H1 (cell line): ENCODE results near the gene SLC20A1. TPM values are rescaled to one million over a fixed set of nuclear protein-coding genes. Genes with fewer than 3 reads are reported as not detected.

Experiments
- CTCF ChIA-PET: fragments of 300-600 bp; sonication (Branson Sonifier 250); formaldehyde crosslinking; loops from one replicate; lab custom pipeline; 2021; ENCODE audit not compliant: partially characterized antibody; lab: Charles Lee
- POLR2A ChIA-PET: fragments of 300-600 bp; sonication (Branson Sonifier 250); formaldehyde crosslinking; loops from one replicate; lab custom pipeline; 2021; ENCODE audit warnings: inconsistent platforms; ENCODE audit not compliant: partially characterized antibody; lab: Charles Lee
- DNase-seq, 2 experiments: peaks; one replicate each; pipeline versions ENCODE4 v3.0.0 to v3.0.0-alpha.2; 2010 to 2022; ENCODE audit warnings: low spot score in 2 of 2, low read depth in 1 of 2, mixed read lengths in 1 of 2
- FAIRE-seq: peaks from 2 replicates; lab custom pipeline; 2011; peaks lifted over from hg19 to GRCh38; lab: Jason Lieb, UNC
- H2AFZ ChIP-seq: 2 replicates; pipeline ENCODE4 v1.8.1; 2012; ENCODE audit warnings: low read length, inconsistent platforms
- H2AK5ac ChIP-seq: 2 replicates; pipeline ENCODE4 v1.6.1; 2013; ENCODE audit warnings: low read depth, low read length
- H2BK120ac ChIP-seq: replicated peaks from 2 replicates; pipeline ENCODE3; 2013; ENCODE audit warnings: low read depth, low read length, inconsistent platforms
- H2BK12ac ChIP-seq: 2 replicates; pipeline ENCODE4 v1.6.1; 2013; ENCODE audit warnings: low read depth, low read length
- H2BK15ac ChIP-seq: 2 replicates; pipeline ENCODE4 v1.6.1; 2013; ENCODE audit warnings: low read length
- H2BK20ac ChIP-seq: 2 replicates; pipeline ENCODE4 v1.6.1; 2013; ENCODE audit warnings: low read length
- H2BK5ac ChIP-seq: 2 replicates; pipeline ENCODE4 v1.6.1; 2013; ENCODE audit warnings: low read depth, low read length
- H3K14ac ChIP-seq: 2 replicates; pipeline ENCODE4 v1.6.1; 2013; ENCODE audit warnings: inconsistent platforms; ENCODE audit not compliant: insufficient read length
- H3K18ac ChIP-seq: 2 replicates; pipeline ENCODE4 v1.6.1; 2013; ENCODE audit warnings: low read length; ENCODE audit errors: extremely low read depth
- H3K23ac ChIP-seq: 2 replicates; pipeline ENCODE4 v1.6.1; 2013; ENCODE audit warnings: inconsistent platforms; ENCODE audit not compliant: insufficient read length
- H3K23me2 ChIP-seq: 2 replicates; pipeline ENCODE4 v1.6.1; 2013; ENCODE audit warnings: low read depth, low read length
- H3K27ac ChIP-seq: 2 replicates; pipeline ENCODE4 v1.6.1; 2011; ENCODE audit warnings: low read depth, low read length, inconsistent platforms
- H3K27me3 ChIP-seq, 4 experiments: replicated peaks in 1 of 4; 1 replicate in 1 of 4; 2 replicates in 3 of 4; pipeline versions ENCODE4 v1.6.1 to v1.8.1; 2011 to 2013; ENCODE audit warnings: low read length in 3 of 4, mild to moderate bottlenecking in 3 of 4, inconsistent platforms in 2 of 4, mixed read lengths in 2 of 4, moderate library complexity in 1 of 4; ENCODE audit not compliant: control insufficient read depth in 3 of 4, insufficient read depth in 3 of 4; ENCODE audit errors: extremely low read depth in 1 of 4
- H3K36me3 ChIP-seq, 4 experiments: 2 replicates each; pipeline versions ENCODE4 v1.6.1 to v1.8.1; 2011 to 2013; ENCODE audit warnings: mild to moderate bottlenecking in 4 of 4, low read length in 3 of 4, moderate library complexity in 2 of 4, control low read depth in 1 of 4, inconsistent platforms in 1 of 4; ENCODE audit not compliant: insufficient read depth in 4 of 4, control insufficient read depth in 2 of 4
- H3K4ac ChIP-seq: replicated peaks from 2 replicates; pipeline ENCODE3; 2013; ENCODE audit warnings: low read length, low read depth, mixed read lengths, inconsistent platforms; ENCODE audit not compliant: insufficient read length
- H3K4me1 ChIP-seq, 4 experiments: replicated peaks in 1 of 4; 1 replicate in 1 of 4; 2 replicates in 3 of 4; pipeline versions ENCODE4 v1.6.1 to v1.8.1; 2011 to 2013; ENCODE audit warnings: low read length in 3 of 4, inconsistent platforms in 2 of 4, mixed read lengths in 1 of 4; ENCODE audit not compliant: insufficient read depth in 4 of 4, control insufficient read depth in 3 of 4
- H3K4me2 ChIP-seq, 2 experiments: 2 replicates each; pipeline versions ENCODE4 v1.6.1 to v1.8.1; 2011 to 2013; ENCODE audit warnings: low read depth in 2 of 2, low read length in 2 of 2, control low read depth in 1 of 2, inconsistent platforms in 1 of 2, mild to moderate bottlenecking in 1 of 2; ENCODE audit not compliant: insufficient read depth in 1 of 2
- H3K4me3 ChIP-seq, 4 experiments: fragments of 200-600, 300-600 bp in 1 of 4; sonication (generic), shearing (Covaris generic), sonication (Bioruptor Twin) in 1 of 4; 2 replicates each; pipeline versions ENCODE4 v1.5.1 to v1.8.1; 2011 to 2016; ENCODE audit warnings: low read length in 4 of 4, low read depth in 3 of 4, control low read depth in 2 of 4, inconsistent platforms in 2 of 4, mild to moderate bottlenecking in 2 of 4, mixed read lengths in 1 of 4, moderate library complexity in 1 of 4; ENCODE audit not compliant: insufficient read depth in 2 of 4; ENCODE audit errors: extremely low read depth in 1 of 4
- H3K56ac ChIP-seq: replicated peaks from 2 replicates; pipeline ENCODE3; 2013; ENCODE audit warnings: low read depth, mild to moderate bottlenecking, mixed read lengths, low read length, inconsistent platforms; ENCODE audit not compliant: insufficient read length
- H3K79me1 ChIP-seq: 2 replicates; pipeline ENCODE4 v1.6.1; 2013; ENCODE audit warnings: low read depth, low read length, control low read depth
- H3K79me2 ChIP-seq, 2 experiments: 2 replicates each; pipeline versions ENCODE4 v1.6.1 to v1.8.1; 2012 to 2013; ENCODE audit warnings: low read length in 2 of 2, mild to moderate bottlenecking in 2 of 2, inconsistent platforms in 1 of 2; ENCODE audit not compliant: insufficient read depth in 2 of 2, control insufficient read depth in 1 of 2
- H3K9ac ChIP-seq, 4 experiments: replicated peaks in 1 of 4; 1 replicate in 1 of 4; 2 replicates in 3 of 4; pipeline versions ENCODE4 v1.6.1 to v1.8.1; 2011 to 2013; ENCODE audit warnings: low read depth in 3 of 4, low read length in 3 of 4, control low read depth in 2 of 4, mild to moderate bottlenecking in 2 of 4, moderate library complexity in 2 of 4, inconsistent platforms in 1 of 4; ENCODE audit errors: extremely low read depth in 1 of 4
- H3K9me3 ChIP-seq, 2 experiments: 2 replicates each; pipeline versions ENCODE4 v1.6.1 to v1.8.1; 2012 to 2013; ENCODE audit warnings: mild to moderate bottlenecking in 2 of 2, moderate library complexity in 2 of 2, control low read depth in 1 of 2, inconsistent platforms in 1 of 2, low read depth in 1 of 2, low read length in 1 of 2, mixed read lengths in 1 of 2; ENCODE audit not compliant: insufficient read depth in 2 of 2
- H4K20me1 ChIP-seq, 2 experiments: replicated peaks in 1 of 2; 2 replicates each; pipeline versions ENCODE3 to v1.8.1; 2011 to 2013; ENCODE audit warnings: inconsistent platforms in 2 of 2, low read length in 2 of 2, mild to moderate bottlenecking in 1 of 2; ENCODE audit not compliant: insufficient read depth in 2 of 2, control insufficient read depth in 1 of 2
- H4K5ac ChIP-seq: 2 replicates; pipeline ENCODE4 v1.6.1; 2013; ENCODE audit warnings: low read length, low read depth, mixed read lengths, inconsistent platforms; ENCODE audit not compliant: insufficient read length
- H4K8ac ChIP-seq: 2 replicates; pipeline ENCODE4 v1.8.0; 2013; ENCODE audit warnings: mild to moderate bottlenecking, moderate library complexity, low read length, inconsistent platforms; ENCODE audit not compliant: insufficient read depth; ENCODE audit errors: extremely low read depth
- H4K91ac ChIP-seq: replicated peaks from 2 replicates; pipeline ENCODE3; 2013; ENCODE audit warnings: low read length, mixed read lengths, inconsistent platforms; ENCODE audit not compliant: insufficient read length
- CBX8 ChIP-seq: fragments of 300-800, 300-1000 bp; sonication (generic); IDR thresholded peaks from 2 replicates; pipeline ENCODE4 v1.7.1; 2016; ENCODE audit warnings: low read depth, low read length, borderline replicate concordance
- EP300 ChIP-seq, 2 experiments: IDR thresholded peaks; 1 replicate in 1 of 2; 2 replicates in 1 of 2; pipeline ENCODE4 v1.6.1; 2011 to 2012; ENCODE audit warnings: low read depth in 2 of 2, low read length in 2 of 2, mild to moderate bottlenecking in 2 of 2, borderline replicate concordance in 1 of 2, inconsistent platforms in 1 of 2, moderate library complexity in 1 of 2
- MAFK ChIP-seq: IDR thresholded peaks from 2 replicates; pipeline ENCODE4 v1.6.1; 2012; ENCODE audit warnings: low read depth, mild to moderate bottlenecking, improper control_type of control experiment, low read length
- PHF8 ChIP-seq: fragments of 200-600 bp; sonication (generic); conservative IDR thresholded peaks from 2 replicates; pipeline ENCODE4 v1.7.1; 2012; ENCODE audit warnings: low read depth, mild to moderate bottlenecking, inconsistent platforms, low read length, moderate library complexity
- RBBP5 ChIP-seq: IDR thresholded peaks from 2 replicates; pipeline ENCODE4 v1.7.1; 2012; ENCODE audit warnings: low read depth, mild to moderate bottlenecking, inconsistent platforms, low read length, moderate library complexity, borderline replicate concordance
- TAF1 ChIP-seq: IDR thresholded peaks from 2 replicates; pipeline ENCODE4 v1.6.1; 2011; ENCODE audit warnings: mild to moderate bottlenecking, low read depth, low read length
- polyA plus RNA-seq, 7 experiments: library from polyadenylated mRNA; depleted of rRNA in 3 of 7; stranded (reverse) in 5 of 7; unstranded in 2 of 7; fragments of >200 nt in 5 of 7; fragments of 200-250 nt in 2 of 7; gene quantifications; 1 replicate in 5 of 7; 2 replicates in 1 of 7; 4 replicates in 1 of 7; pipeline versions ENCODE4 v1.2.1 to v1.2.3, GENCODE V29; 2011 to 2013; ENCODE audit warnings: missing spikeins in 2 of 7, mixed read lengths in 2 of 7
- total RNA-seq: library from RNA; stranded (reverse); fragmentation: NEBNext Ultra II Directional; extraction: Animal tissue kit (Norgen Biotek cat#: 25700); gene quantifications from 2 replicates; pipeline ENCODE4 v1.2.1, GENCODE V29; 2021

The SLC20A1 gene
- total and polyA plus RNA-seq, 2 of the 8 experiments (the other 6 are each of a cell fraction or from before 2014, with no cell fraction given) = 42.6 to 105 TPM

- peaks cover 44 to 91% (median 77%) of the 10 kb centered on the region in 4 experiments for H3K36me3 ChIP-seq
These were observed 14.4 kb downstream of the SLC20A1 start for GRCh38 chr2:112660138-112660537.

More at GRCh38 chr2:112660138-112660537, 14.4 kb downstream of the SLC20A1 start:
- H3K56ac ChIP-seq = no peak overlapping the region
- TF ChIP-seq CBX8 = no peak
- no peak for TF ChIP-seq RBBP5
- TF ChIP-seq EP300 (IDR thresholded peaks at IDR 0.05; ENCODE audit: borderline replicate concordance in 1 of 2, low read depth in 2 of 2, low read length in 2 of 2) = no peak
- TF ChIP-seq MAFK = no peak
- no peak for TF ChIP-seq TAF1
- no peak for TF ChIP-seq PHF8
- FAIRE-seq = no peak
- no peak overlapping the region for H4K91ac ChIP-seq
- no peak for DNase-seq
- H3K23me2 ChIP-seq = no peaks in the 10 kb centered on the region
- no peak overlapping the region for H3K9ac ChIP-seq
- H2BK20ac ChIP-seq = no peak overlapping the region
- H3K4me2 ChIP-seq = no peak overlapping the region
- no peak overlapping the region for H2AFZ ChIP-seq
- no peak overlapping the region for H3K4me3 ChIP-seq
- no peak overlapping the region for H4K5ac ChIP-seq
- no peak overlapping the region for H2BK12ac ChIP-seq
- peaks cover 0 to 4% of the 10 kb centered on the region in 2 experiments; a peak in 1 of 4 replicates for H3K79me2 ChIP-seq
- H2AK5ac ChIP-seq = no peak overlapping the region
- no peaks in the 10 kb centered on the region for H3K9me3 ChIP-seq
- H3K14ac ChIP-seq = no peak overlapping the region
- no peaks in the 10 kb centered on the region for H3K4me1 ChIP-seq
- ChIA-PET CTCF (interaction anchor here (0.7 to 1.6 kb wide), 4 partner anchors 10 to 66 kb away, joined by 3 to 7 read pairs (median 4); no protein-coding TSS in a partner anchor), POLR2A (interaction anchor here (1.5 to 15.0 kb wide), 4 partner anchors 5 to 16 kb away, joined by 4 to 146 read pairs (median 134); partner anchors contain the start of gene SLC20A1)
- H2BK5ac ChIP-seq = no peak overlapping the region
- H3K27me3 ChIP-seq = no peaks in the 10 kb centered on the region
- no peak overlapping the region for H2BK120ac ChIP-seq
- no peak overlapping the region for H3K27ac ChIP-seq
- H2BK15ac ChIP-seq = no peak overlapping the region
- H4K8ac ChIP-seq = no peak overlapping the region
- no peak overlapping the region for H3K18ac ChIP-seq
- peaks cover 4 to 12% of the 10 kb centered on the region in 2 experiments for H4K20me1 ChIP-seq
- H3K4ac ChIP-seq = no peak overlapping the region
- H3K23ac ChIP-seq = no peak overlapping the region
- no peaks in the 10 kb centered on the region for H3K79me1 ChIP-seq
